LNCAP (cell line): ENCODE results near the gene CNTN4.

Experiments
- CTCF ChIP-seq: fragments of 450-650 bp; IDR thresholded peaks from 2 replicates; pipeline ENCODE4 v1.5.1; 2017; ENCODE audit warnings: mild to moderate bottlenecking

CNTN4 gene

GRCh38 chr3:2268779-2269178 lies 170.1 kb downstream of the CNTN4 start:
- TF ChIP-seq CTCF: no peak

- no peak for TF ChIP-seq CTCF
Observed at GRCh38 chr3:2274526-2274925, 175.9 kb downstream of the CNTN4 start.

- TF ChIP-seq CTCF: no peak
Observed at GRCh38 chr3:2283818-2284217, 185.2 kb downstream of the CNTN4 start.

- no peak for TF ChIP-seq CTCF
Observed at GRCh38 chr3:2300938-2301337, 202.3 kb downstream of the CNTN4 start.

- no peak for TF ChIP-seq CTCF
Observed at GRCh38 chr3:2301361-2301760, 202.7 kb downstream of the CNTN4 start.

GRCh38 chr3:2303566-2303965 lies 204.9 kb downstream of the CNTN4 start:
- TF ChIP-seq CTCF: no peak

- no peak for TF ChIP-seq CTCF
Observed at GRCh38 chr3:2311022-2311421, 212.4 kb downstream of the CNTN4 start.

GRCh38 chr3:2317521-2317920 lies 218.9 kb downstream of the CNTN4 start:
- no peak for TF ChIP-seq CTCF
